T-helper 1 cell treated with Interleukin-12 subunit alpha and Interleukin-12 subunit beta and Interleukin-4 antibody, amounts not matched to agents 30 ng/mL and 1 ng/mL, for 36 hours (primary cell): ENCODE data around the gene ITGA6. TPM values are rescaled to one million over a fixed set of nuclear protein-coding genes. Genes with fewer than 3 reads are reported as not detected.

ENCODE experiments used
- intact Hi-C: fragments of 100-400 bp; cut with micrococcal nuclease; formaldehyde crosslinking; loops from one replicate; pipeline ENCODE4 v1.15.1; 2024
- total RNA-seq: library from RNA; stranded (reverse); gene quantifications from 2 replicates; pipeline ENCODE4 v1.2.3, GENCODE V29; 2022

ITGA6 gene
- total RNA-seq = 33.1 and 36.5 TPM in 2 replicates

- intact Hi-C loops = loop anchor here (1.0 to 5.0 kb wide), 4 partner anchors 10 to 340 kb away; partner anchors contain the start of gene DLX1
Measured at GRCh38 chr2:172427256-172427989, at the start of gene ITGA6. Gene ITGA6, plus strand, starts transcription at chr2:172427586.

- intact Hi-C loops = no loop called here
Measured at GRCh38 chr2:172380436-172381274, 46.7 kb upstream of the ITGA6 start.

- intact Hi-C loops = no loop called here
Measured at GRCh38 chr2:172381275-172382027, 45.9 kb upstream of the ITGA6 start.

GRCh38 chr2:172387361-172387760 lies 40.0 kb upstream of the ITGA6 start:
- intact Hi-C loops = no loop called here

- intact Hi-C loops = no loop called here
Measured at GRCh38 chr2:172389685-172390339, 37.6 kb upstream of the ITGA6 start.

GRCh38 chr2:172394002-172394401 lies 33.4 kb upstream of the ITGA6 start:
- intact Hi-C loops = no loop called here

GRCh38 chr2:172395503-172395902 lies 31.9 kb upstream of the ITGA6 start:
- intact Hi-C loops = no loop called here

- intact Hi-C loops = no loop called here
Measured at GRCh38 chr2:172397148-172397834, 30.1 kb upstream of the ITGA6 start.

GRCh38 chr2:172398440-172398839 lies 28.9 kb upstream of the ITGA6 start:
- intact Hi-C loops = no loop called here

GRCh38 chr2:172399765-172400164 lies 27.6 kb upstream of the ITGA6 start:
- intact Hi-C loops = no loop called here

GRCh38 chr2:172402198-172402597 lies 25.2 kb upstream of the ITGA6 start:
- intact Hi-C loops = no loop called here

- intact Hi-C loops = no loop called here
Measured at GRCh38 chr2:172403402-172403801, 24.0 kb upstream of the ITGA6 start.

- intact Hi-C loops = no loop called here
Measured at GRCh38 chr2:172403881-172404468, 23.4 kb upstream of the ITGA6 start.

GRCh38 chr2:172404824-172405223 lies 22.6 kb upstream of the ITGA6 start:
- intact Hi-C loops = no loop called here

- intact Hi-C loops = no loop called here
Measured at GRCh38 chr2:172405673-172406072, 21.7 kb upstream of the ITGA6 start.

GRCh38 chr2:172408143-172408766 lies 19.1 kb upstream of the ITGA6 start:
- intact Hi-C loops = no loop called here

GRCh38 chr2:172409042-172409441 lies 18.3 kb upstream of the ITGA6 start:
- intact Hi-C loops = no loop called here

GRCh38 chr2:172412984-172413492 lies 14.3 kb upstream of the ITGA6 start:
- intact Hi-C loops = no loop called here

- intact Hi-C loops = no loop called here
Measured at GRCh38 chr2:172415157-172415864, 12.1 kb upstream of the ITGA6 start.
